NB4 (cell line): Measurements from ENCODE around the gene GALNT4.

ENCODE experiments used
- CTCF ChIP-seq: IDR thresholded peaks from one replicate; pipeline ENCODE4 v1.5.1; 2012; ENCODE audit warnings: low read depth, low read length
- MAX ChIP-seq: IDR thresholded peaks from 2 replicates; pipeline ENCODE4 v1.6.1; 2011; ENCODE audit warnings: low read depth, low read length
- MYC ChIP-seq: IDR thresholded peaks from 2 replicates; pipeline ENCODE4 v1.6.1; 2011; ENCODE audit warnings: low read depth, low read length
- POLR2A ChIP-seq: IDR thresholded peaks from 2 replicates; pipeline ENCODE4 v1.6.1; 2011; ENCODE audit warnings: mild to moderate bottlenecking; ENCODE audit not compliant: insufficient read length; ENCODE audit errors: extremely low read depth

- no peak for TF ChIP-seq CTCF
- TF ChIP-seq POLR2A = no peak
- no peak for TF ChIP-seq MAX
- TF ChIP-seq MYC = no peak
Observed at GRCh38 chr12:89494411-89495231, 30.0 kb downstream of the GALNT4 start.
